HUES64 (cell line): ENCODE results near the gene OR2V1.
"Not testable (repeated sequence)": the region's sequence is repeated elsewhere in the genome, so short reads cannot be mapped to it uniquely, and the experiment has no call there.

Experiments
- H3K27ac ChIP-seq: 2 replicates; pipeline ENCODE4 v1.7.0; 2013; ENCODE audit warnings: low read depth, low read length, inconsistent platforms
- H3K27me3 ChIP-seq: 2 replicates; pipeline ENCODE4 v1.6.1; 2013; ENCODE audit warnings: mild to moderate bottlenecking, low read length; ENCODE audit not compliant: insufficient read depth
- H3K36me3 ChIP-seq: 2 replicates; pipeline ENCODE4 v1.6.1; 2013; ENCODE audit warnings: mild to moderate bottlenecking, low read length; ENCODE audit not compliant: insufficient read depth
- H3K4me1 ChIP-seq: 2 replicates; pipeline ENCODE4 v1.6.1; 2013; ENCODE audit warnings: mild to moderate bottlenecking, low read length, moderate library complexity; ENCODE audit not compliant: insufficient read depth
- H3K4me3 ChIP-seq: 2 replicates; pipeline ENCODE4 v1.5.1; 2013; ENCODE audit warnings: mild to moderate bottlenecking, low read length, moderate library complexity
- H3K9ac ChIP-seq: 2 replicates; pipeline ENCODE4 v1.6.1; 2013; ENCODE audit warnings: mild to moderate bottlenecking, low read depth, low read length
- H3K9me3 ChIP-seq: 2 replicates; pipeline ENCODE4 v1.6.1; 2013; ENCODE audit warnings: low read depth, low read length; ENCODE audit not compliant: insufficient read depth
- WGBS: fragments of 150-250, 120-280 bp; methylation state at CpG from one replicate; pipeline ENCODE4 v1.1.7; 2013; ENCODE audit warnings: missing lambda C conversion rate; 5-methylcytosine and 5-hydroxymethylcytosine counted together

The OR2V1 gene

GRCh38 chr5:181156758-181157157 is 25.8 kb upstream of the OR2V1 start:
- no peak overlapping the region for H3K4me3 ChIP-seq
- whole genome bisulfite sequencing = 54% methylated on average over 3 of the region's 3 CpGs
- 0 out of 2 replicates have a peak, but pooled peaks cover 9% of the 10 kb centered on the region for H3K27me3 ChIP-seq
- no peaks in the 10 kb centered on the region for H3K36me3 ChIP-seq
- no peak overlapping the region for H3K9ac ChIP-seq
- H3K27ac ChIP-seq = no peak overlapping the region
- H3K9me3 ChIP-seq = 0 out of 2 replicates have a peak, but pooled peaks cover 7% of the 10 kb centered on the region
- H3K4me1 ChIP-seq = peaks cover 4% of the 10 kb centered on the region; the same call in 1 of the 2 replicates

GRCh38 chr5:181153814-181154213 is 22.8 kb upstream of the OR2V1 start:
- Histone ChIP-seq H3K9me3 (0 out of 2 replicates have a peak, but pooled peaks cover 7% of the 10 kb centered on the region), H3K36me3 (no peaks in the 10 kb centered on the region), H3K4me1 (no peaks in the 10 kb centered on the region), H3K9ac (no peak overlapping the region), H3K4me3 (no peak overlapping the region), H3K27ac (no peak overlapping the region), H3K27me3 (0 out of 2 replicates have a peak, but pooled peaks cover 5% of the 10 kb centered on the region)
- 82% methylated on average over 5 of the region's 5 CpGs for WGBS

DNA sequence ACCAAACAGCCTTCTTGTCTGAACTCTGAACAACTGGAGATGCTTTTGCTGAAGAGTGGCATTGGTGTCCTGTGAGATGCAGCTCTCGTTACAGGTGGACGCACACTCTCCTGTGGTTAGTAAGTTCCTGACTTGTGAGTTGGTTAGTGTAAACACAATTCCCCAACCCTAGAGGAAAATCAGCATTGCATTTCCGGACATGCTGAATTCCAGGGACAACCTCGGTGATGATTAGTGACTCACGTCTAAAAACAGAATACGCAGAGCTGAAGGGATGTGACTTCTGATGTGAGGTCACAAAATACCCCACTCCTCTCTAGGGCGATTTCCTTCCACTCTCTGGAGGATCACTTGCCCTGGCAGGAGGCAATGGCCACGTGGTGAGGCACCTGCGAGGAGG is 21.4 kb upstream of the OR2V1 start:
- no peak overlapping the region for H3K27ac ChIP-seq
- 68% methylated on average over 9 of the region's 9 CpGs for WGBS
- H3K9me3 ChIP-seq = 0 out of 2 replicates have a peak, but pooled peaks cover 7% of the 10 kb centered on the region
- H3K4me3 ChIP-seq = no peak overlapping the region
- no peaks in the 10 kb centered on the region for H3K4me1 ChIP-seq
- H3K36me3 ChIP-seq = no peaks in the 10 kb centered on the region
- H3K27me3 ChIP-seq = peaks cover 5% of the 10 kb centered on the region; the same call in 1 of the 2 replicates
- no peak overlapping the region for H3K9ac ChIP-seq

- Histone ChIP-seq H3K9me3 (0 out of 2 replicates have a peak, but pooled peaks cover 7% of the 10 kb centered on the region), H3K4me3 (no peak overlapping the region), H3K36me3 (no peaks in the 10 kb centered on the region), H3K4me1 (no peaks in the 10 kb centered on the region), H3K27me3 (no peaks in the 10 kb centered on the region; the same call in 1 of the 2 replicates), H3K9ac (no peak overlapping the region), H3K27ac (no peak overlapping the region)
- WGBS = 58% methylated on average over 9 of the region's 9 CpGs
Observed at GRCh38 chr5:181151146-181151545, 20.2 kb upstream of the OR2V1 start.

GRCh38 chr5:181149806-181150733 is 19.1 kb upstream of the OR2V1 start:
- no peaks in the 10 kb centered on the region for H3K36me3 ChIP-seq
- H3K9ac ChIP-seq = no peak overlapping the region
- H3K9me3 ChIP-seq = peaks cover 17% of the 10 kb centered on the region
- no peaks in the 10 kb centered on the region; the same call in 1 of the 2 replicates for H3K27me3 ChIP-seq
- 81% methylated on average over 13 of the region's 14 CpGs for WGBS
- H3K4me1 ChIP-seq = no peaks in the 10 kb centered on the region
- no peak overlapping the region for H3K4me3 ChIP-seq
- H3K27ac ChIP-seq = no peak overlapping the region

- no peaks in the 10 kb centered on the region for H3K4me1 ChIP-seq
- WGBS = 84% methylated on average over 6 of the region's 6 CpGs
- H3K27ac ChIP-seq = no peak overlapping the region
- H3K9ac ChIP-seq = no peak overlapping the region
- peaks cover 20% of the 10 kb centered on the region for H3K9me3 ChIP-seq
- H3K4me3 ChIP-seq = no peak overlapping the region
- no peaks in the 10 kb centered on the region; the same call in 1 of the 2 replicates for H3K27me3 ChIP-seq
- H3K36me3 ChIP-seq = no peaks in the 10 kb centered on the region
Observed at GRCh38 chr5:181149355-181149754, 18.4 kb upstream of the OR2V1 start.

GRCh38 chr5:181146927-181147636 is 16.1 kb upstream of the OR2V1 start, which contains the start of gene OR2V2:
Gene OR2V2, plus strand, starts transcription at chr5:181147586. Its CDS starts 7,357 bp downstream, at chr5:181154943.
- not testable (repeated sequence) for H3K36me3 ChIP-seq, H3K9ac ChIP-seq, H3K27ac ChIP-seq, H3K27me3 ChIP-seq, H3K4me3 ChIP-seq, H3K4me1 ChIP-seq
- H3K9me3 ChIP-seq = peaks cover 23% of the 10 kb centered on the region
- 48% methylated on average over 6 of the region's 7 CpGs for WGBS

GRCh38 chr5:181145133-181145532 is 14.2 kb upstream of the OR2V1 start:
- Histone ChIP-seq H3K36me3 (no peaks in the 10 kb centered on the region), H3K27ac (no peak overlapping the region), H3K9me3 (peaks cover 29% of the 10 kb centered on the region), H3K27me3 (no peaks in the 10 kb centered on the region; the same call in 1 of the 2 replicates), H3K4me3 (no peak overlapping the region), H3K9ac (no peak overlapping the region), H3K4me1 (no peaks in the 10 kb centered on the region)
- WGBS = 17% methylated on average over 1 of the region's 1 CpG

- H3K9ac ChIP-seq = no peak overlapping the region
- H3K4me1 ChIP-seq = no peaks in the 10 kb centered on the region
- H3K9me3 ChIP-seq = peaks cover 29% of the 10 kb centered on the region
- H3K27ac ChIP-seq = no peak overlapping the region
- 78% methylated on average over 7 of the region's 7 CpGs for WGBS
- no peaks in the 10 kb centered on the region for H3K27me3 ChIP-seq
- H3K4me3 ChIP-seq = no peak overlapping the region
- H3K36me3 ChIP-seq = no peaks in the 10 kb centered on the region
Observed at GRCh38 chr5:181142054-181142453, 11.1 kb upstream of the OR2V1 start.

DNA sequence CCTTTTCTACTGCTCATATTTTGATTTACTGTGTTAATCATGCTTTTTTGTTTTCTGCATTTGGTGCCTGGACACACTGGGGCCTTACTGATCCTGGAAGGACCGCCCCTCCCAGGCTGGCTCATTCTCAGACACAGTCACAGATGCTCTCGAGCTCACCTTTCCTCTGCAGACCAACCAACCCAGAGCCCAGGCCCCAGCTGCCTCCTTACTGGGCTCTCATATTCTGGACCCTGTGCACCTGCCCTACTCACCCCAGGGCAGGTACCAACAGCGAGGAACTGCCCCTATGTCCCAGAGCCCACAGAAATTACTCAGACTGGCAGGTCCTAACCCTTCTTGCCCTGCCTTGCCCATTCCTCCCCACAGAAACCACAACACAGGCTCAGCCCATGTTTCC is 9.8 kb upstream of the OR2V1 start:
- 43% methylated on average over 3 of the region's 3 CpGs for WGBS
- no peak overlapping the region for H3K9ac ChIP-seq
- peaks cover 29% of the 10 kb centered on the region for H3K9me3 ChIP-seq
- H3K36me3 ChIP-seq = no peaks in the 10 kb centered on the region
- H3K27ac ChIP-seq = no peak overlapping the region
- H3K27me3 ChIP-seq = no peaks in the 10 kb centered on the region
- H3K4me1 ChIP-seq = no peaks in the 10 kb centered on the region
- H3K4me3 ChIP-seq = no peak overlapping the region

- 66% methylated on average over 4 of the region's 5 CpGs for WGBS
- Histone ChIP-seq H3K4me1 (no peaks in the 10 kb centered on the region), H3K27me3 (no peaks in the 10 kb centered on the region), H3K9ac (no peak overlapping the region), H3K9me3 (peaks cover 16% of the 10 kb centered on the region; the same call in 1 of the 2 replicates), H3K4me3 (no peak overlapping the region), H3K27ac (no peak overlapping the region), H3K36me3 (no peaks in the 10 kb centered on the region)
Observed at GRCh38 chr5:181138258-181138657, 7.3 kb upstream of the OR2V1 start.
